Middle frontal gyrus (tissue), 1 donor: ENCODE data around the gene DENND6A.
A peak's percentile ranks its signal among the peaks of the same experiment; 100 is the strongest.
"Not testable (repeated sequence)": the region's sequence is repeated elsewhere in the genome, so short reads cannot be mapped to it uniquely, and the experiment has no call there.

Experiments
- DNase-seq: peaks from one replicate; pipeline ENCODE4 v3.0.0-alpha.2; 2015; ENCODE audit warnings: low spot score; ENCODE audit errors: extremely low spot score

Gene DENND6A

GRCh38 chr3:57646723-57647122, 46.2 kb downstream of the DENND6A start:
- DNase-seq: no peak

GRCh38 chr3:57644740-57645139, 48.1 kb downstream of the DENND6A start:
- DNase-seq: no peak

GRCh38 chr3:57637391-57637790, 55.5 kb downstream of the DENND6A start:
- DNase-seq: no peak

GRCh38 chr3:57634259-57634658, 58.6 kb downstream of the DENND6A start:
- not testable (repeated sequence) for DNase-seq

DNA sequence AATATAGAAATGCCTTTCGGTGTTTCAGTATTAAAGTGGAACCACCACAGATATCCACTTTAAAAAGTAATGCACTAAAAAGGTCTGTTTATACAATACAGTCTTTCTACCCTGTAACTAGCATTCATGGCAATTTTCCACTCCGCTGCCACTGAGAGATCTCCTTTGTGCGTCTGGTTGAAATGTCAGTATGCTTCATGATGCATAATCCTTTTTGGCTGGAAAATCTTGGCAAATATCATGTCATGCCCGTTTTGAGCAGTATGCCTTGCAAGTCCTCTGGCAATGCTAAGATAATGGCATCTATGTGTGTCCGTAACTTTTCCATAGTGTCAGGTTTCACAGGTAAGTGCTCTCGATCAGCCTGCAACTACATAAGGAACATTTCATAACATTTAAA, 64.9 kb downstream of the DENND6A start:
- DNase-seq: no peak

DNA sequence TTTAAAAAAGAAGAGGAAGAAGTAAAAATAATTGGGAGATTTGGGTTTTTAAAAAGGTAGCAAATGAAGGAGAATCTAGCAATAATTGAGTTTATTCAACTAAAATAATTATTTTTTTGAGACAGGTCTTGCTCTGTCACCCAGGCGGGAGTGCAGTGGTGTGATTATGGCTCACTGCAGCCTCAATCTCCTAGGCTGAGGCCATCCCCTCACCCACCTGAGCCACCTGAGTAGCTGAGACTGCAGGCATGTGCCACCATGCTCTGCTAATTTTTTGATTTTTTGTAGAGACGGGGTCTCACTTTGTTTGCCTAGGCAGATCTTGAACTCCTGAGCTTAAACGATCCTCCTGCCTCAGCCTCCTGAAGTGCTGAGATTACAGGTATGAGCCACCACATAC, 68.1 kb downstream of the DENND6A start:
- DNase-seq: no peak

- DNase-seq: no peak
Measured at GRCh38 chr3:57622362-57622761, 70.5 kb downstream of the DENND6A start.

DNA sequence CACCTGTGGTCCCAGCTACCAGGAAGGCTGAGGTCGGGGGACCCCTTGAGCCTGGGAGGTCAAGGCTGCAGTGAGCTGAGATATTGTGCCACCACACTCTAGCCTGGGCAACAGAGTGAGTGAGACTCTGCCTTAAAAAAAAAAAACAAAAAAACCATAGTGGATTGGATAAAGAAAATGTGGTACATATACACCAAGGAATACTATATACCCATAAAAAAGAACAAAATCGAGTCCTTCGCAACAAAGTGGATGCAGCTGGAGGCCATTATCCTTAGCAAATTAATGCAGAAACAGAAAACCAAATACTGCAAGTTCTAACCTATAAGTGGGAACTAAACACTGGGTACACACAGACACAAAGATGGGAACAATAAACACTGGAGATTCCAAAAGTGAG, 75.1 kb downstream of the DENND6A start:
- no peak for DNase-seq

DNA sequence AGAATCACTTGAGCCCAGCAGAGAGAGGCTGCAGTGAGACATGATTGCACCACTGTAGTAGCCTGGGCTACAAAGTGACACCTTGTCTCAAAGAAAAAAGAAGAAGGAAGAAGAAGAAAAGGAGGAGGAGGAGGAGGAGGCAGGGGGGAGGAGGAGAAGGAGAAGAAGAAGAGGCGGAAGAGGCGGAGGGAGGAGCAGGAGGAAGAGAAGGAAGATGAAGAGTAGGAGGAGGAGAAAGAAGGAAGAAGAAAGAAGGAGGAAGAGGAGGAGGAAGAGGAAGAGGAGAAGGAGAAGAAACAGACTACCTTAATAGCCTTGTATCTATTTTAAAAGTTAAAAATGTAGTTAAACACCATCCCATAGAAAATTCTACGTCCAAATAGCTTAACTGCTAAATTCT, 76.6 kb downstream of the DENND6A start:
- DNase-seq: no peak

GRCh38 chr3:57611870-57612269, 81.0 kb downstream of the DENND6A start:
- not testable (repeated sequence) for DNase-seq

GRCh38 chr3:57605683-57606082, 87.2 kb downstream of the DENND6A start:
- DNase-seq: no peak

GRCh38 chr3:57604971-57605370, 87.9 kb downstream of the DENND6A start:
- no peak for DNase-seq

- DNase-seq: no peak
Measured at GRCh38 chr3:57600195-57600594, 92.7 kb downstream of the DENND6A start.

DNA sequence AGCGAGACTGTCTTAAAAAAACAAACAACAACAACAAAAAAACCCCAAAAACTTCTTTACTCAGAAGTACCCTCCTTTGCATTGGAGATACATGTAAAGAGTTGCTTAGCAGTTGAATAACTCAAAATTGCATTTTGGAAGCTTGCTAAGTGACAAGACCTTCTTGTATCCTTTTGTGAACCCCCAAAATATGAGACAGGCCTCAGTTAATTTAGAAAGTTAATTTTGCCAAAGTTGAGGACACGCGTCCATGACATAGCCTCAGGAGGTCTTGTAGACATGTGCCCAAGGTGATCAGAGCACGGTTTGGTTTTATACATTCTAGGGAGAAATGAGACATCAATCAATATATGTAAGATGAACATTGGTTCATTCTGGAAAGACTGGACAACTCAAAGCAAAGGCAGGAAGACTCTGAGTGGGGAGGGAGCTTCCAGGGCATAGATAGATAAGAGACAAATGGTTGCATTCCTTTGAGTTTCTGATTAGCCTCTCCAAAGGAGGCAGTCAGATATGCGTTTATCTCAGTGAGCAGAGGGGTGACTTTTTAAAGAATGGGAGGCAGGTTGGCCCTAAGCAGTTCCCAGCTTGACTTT, 94.0 kb downstream of the DENND6A start:
- no peak for DNase-seq

- peak; percentile 98 for DNase-seq
Measured at GRCh38 chr3:57597127-57597923, 95.6 kb downstream of the DENND6A start, which contains the start of gene ARF4. TSS of gene ARF4 (minus strand) at chr3:57597344. CDS start at chr3:57597140, 204 bp downstream.

- DNase-seq: no peak
Measured at GRCh38 chr3:57596495-57597126, 96.3 kb downstream of the DENND6A start.

DNA sequence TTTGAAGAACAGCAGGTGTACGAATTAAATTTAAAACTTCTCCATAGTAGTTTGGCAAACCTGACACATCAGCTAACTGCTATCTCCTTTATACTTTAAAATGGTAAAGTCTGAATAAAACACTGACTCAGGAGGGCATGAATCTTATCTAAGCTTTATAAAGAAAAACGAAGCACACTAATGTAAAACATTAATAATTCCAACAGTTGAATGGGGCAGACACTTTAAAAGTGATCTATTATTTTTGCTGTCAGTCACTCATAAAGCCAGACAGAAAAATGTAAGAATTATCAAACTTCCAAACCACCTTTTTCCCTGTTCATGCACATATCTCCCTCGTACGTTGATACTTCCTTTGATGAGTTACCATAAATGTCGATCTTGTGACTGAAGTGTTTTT, 98.3 kb downstream of the DENND6A start:
- no peak for DNase-seq

DNA sequence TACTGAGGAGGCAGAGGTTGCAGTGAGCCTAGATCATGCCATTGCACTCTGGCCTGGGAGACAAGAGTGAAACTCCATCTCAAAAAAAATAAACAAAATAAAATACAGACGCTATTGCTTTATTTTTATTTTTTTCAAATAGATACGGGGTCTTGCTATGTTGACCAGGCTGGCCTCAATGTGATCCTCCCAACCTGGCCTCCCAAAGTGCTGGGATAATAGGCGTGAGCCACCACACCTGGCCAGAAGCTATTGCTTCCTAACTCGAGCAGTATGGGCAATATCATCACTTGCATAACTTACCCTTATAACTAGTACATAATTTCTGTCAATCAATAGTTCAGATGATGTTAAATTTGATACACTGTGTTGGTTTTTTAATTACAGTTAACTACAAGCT, 98.7 kb downstream of the DENND6A start:
- no peak for DNase-seq

- DNase-seq: no peak
Measured at GRCh38 chr3:57592306-57592705, 100.6 kb downstream of the DENND6A start.

GRCh38 chr3:57587905-57588304, 105.0 kb downstream of the DENND6A start:
- DNase-seq: no peak

DNA sequence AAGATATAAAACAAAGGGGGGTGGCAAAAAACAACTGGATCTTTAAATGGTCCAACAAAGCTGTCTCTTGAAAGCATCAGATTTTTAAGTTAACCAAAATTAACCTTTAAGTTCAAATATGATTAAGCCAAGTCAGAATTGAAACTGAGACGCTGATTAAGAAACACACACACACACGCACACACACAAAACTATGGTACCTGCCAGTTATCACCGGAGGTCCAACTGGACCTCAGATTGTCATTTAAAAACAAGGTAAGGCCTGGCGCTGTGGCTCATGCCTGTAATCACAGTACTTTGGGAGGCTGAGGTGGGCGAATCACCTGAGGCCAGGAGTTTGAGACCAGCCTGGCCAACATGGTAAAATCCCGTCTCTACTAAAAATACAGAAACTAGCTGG, 106.1 kb downstream of the DENND6A start:
- DNase-seq: no peak

DNA sequence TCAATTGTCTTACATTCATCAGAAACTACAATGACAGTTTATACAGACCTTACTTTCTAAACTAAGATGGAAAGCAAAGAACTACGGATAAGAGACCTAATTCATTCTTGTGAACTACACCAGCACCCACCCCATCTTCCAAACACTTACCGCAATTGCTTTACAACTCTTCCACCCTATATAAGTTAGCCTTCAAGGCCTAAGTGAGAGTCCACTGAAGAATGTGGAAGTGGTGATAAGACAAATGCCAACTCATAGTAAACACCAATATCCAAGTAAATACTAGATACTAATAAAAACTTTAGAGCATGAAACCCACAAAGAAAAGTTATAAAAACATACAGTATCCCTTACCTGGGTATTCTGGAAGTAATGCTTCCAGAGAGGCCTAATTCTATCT, 109.3 kb downstream of the DENND6A start:
- DNase-seq: no peak
